ENCODE measurements around the gene SOX15.

SOX15 gene

GRCh38 chr17:7577327-7578199, 12.3 kb downstream of the SOX15 start:
- no peak for DNase-seq (ENCODE audit: low spot score)

DNA sequence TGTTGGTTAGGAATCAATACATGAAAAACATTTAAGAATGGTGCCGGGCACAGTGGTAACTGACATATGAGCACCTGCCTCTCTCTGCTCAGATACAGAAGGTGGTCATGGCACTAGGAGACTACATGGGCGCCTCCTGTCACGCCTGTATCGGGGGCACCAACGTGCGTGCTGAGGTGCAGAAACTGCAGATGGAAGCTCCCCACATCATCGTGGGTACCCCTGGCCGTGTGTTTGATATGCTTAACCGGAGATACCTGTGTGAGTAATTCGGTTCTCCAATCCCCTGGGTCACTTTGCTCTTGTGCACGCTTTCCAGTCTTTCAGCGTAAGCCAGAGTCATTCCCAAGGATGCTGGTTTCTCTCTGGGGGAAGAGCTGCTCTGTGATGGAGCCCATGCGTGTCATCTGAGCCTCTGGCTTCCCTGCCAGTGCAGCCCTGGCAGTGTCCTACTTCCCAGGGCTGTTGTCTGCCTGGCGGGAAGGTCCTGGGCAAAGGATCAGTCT, 13.4 kb downstream of the SOX15 start:
- no peak for DNase-seq (ENCODE audit: low spot score)

GRCh38 chr17:7575959-7576358, 13.9 kb downstream of the SOX15 start:
- no peak for DNase-seq (ENCODE audit: low spot score)

DNA sequence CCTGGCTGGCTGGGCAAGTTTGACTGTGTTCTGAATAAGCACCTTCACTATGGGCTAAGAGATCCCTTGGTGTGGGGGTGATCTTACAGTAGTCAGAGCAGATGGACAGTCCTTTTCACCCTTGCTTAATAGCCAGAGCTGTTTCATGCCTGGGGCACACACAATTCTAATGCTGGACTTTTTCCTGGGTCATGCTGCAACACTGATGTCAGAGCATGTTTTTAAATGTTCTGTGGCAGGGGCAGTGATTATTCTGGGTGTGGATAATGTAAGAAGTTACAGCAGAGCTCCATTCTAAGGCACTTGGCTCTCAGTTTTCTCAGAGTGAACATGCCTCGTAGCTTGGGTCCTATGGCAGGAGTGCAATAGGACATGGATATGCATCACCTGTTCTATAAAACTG, 14.4 kb downstream of the SOX15 start:
- no peak for DNase-seq (ENCODE audit: low spot score)

DNA sequence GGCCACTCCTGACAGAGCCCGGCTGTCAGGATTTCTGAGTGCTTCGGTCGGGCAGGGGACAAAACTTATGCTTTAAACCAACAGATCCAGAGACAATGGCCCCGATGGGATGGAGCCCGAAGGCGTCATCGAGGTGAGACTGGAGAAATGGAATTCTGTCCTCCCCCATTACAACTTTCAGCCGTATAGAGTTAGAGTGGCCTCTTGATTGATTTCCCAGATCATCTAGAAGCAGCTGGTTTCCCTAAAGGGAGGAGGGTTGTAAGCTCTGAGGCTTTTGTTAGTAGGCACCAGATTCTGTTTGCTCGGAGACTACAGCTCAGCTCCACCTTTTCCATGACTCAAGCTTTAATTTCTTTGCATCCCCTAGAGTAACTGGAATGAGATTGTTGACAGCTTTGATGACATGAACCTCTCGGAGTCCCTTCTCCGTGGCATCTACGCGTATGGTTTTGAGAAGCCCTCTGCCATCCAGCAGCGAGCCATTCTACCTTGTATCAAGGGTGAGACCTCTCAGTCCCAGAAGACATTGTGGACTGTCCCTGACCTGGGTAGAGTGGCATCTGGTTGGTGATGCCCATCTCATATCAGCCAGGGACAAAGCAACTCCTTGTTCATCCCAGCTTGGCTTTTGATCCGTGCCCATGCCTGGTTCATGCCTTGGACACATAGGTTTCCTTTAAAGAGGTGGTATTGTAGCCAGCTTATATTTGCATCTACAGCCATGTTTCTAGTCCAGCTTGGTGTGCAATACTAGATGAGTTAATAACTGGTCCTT, 15.5 kb downstream of the SOX15 start:
- DNase-seq (ENCODE audit: low spot score) = no peak

GRCh38 chr17:7573324-7574080, 16.4 kb downstream of the SOX15 start:
- DNase-seq (ENCODE audit: low spot score) = peak; percentile 73

GRCh38 chr17:7572588-7573323, 17.1 kb downstream of the SOX15 start:
- peak; percentile 96 for DNase-seq (ENCODE audit: low spot score)

DNA sequence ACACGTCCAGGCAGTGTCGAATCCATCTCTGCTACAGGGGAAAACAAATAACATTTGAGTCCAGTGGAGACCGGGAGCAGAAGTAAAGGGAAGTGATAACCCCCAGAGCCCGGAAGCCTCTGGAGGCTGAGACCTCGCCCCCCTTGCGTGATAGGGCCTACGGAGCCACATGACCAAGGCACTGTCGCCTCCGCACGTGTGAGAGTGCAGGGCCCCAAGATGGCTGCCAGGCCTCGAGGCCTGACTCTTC, 17.6 kb downstream of the SOX15 start:
- no peak for DNase-seq (ENCODE audit: low spot score)

GRCh38 chr17:7570351-7570750, 19.5 kb downstream of the SOX15 start:
- no peak for DNase-seq (ENCODE audit: low spot score)

DNA sequence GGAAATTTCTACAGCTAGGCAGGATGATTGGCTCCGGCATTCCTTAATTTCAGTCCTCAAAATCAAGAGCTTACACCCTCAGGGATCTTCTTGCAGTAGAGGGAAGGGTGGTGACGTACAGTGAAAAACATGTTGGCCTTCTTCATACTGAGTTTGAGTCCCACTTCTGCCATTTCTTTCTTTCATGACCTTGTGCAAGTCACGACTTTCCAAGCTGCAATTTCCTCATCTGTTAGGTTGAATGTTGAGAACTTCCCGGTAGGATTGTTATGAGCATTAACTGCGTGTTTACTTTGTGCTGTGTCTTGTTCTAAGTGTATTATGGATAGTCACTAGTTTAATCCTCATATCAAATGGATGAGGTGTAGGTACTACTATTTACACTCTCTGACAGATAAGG, 20.3 kb downstream of the SOX15 start:
- DNase-seq (ENCODE audit: low spot score) = no peak

GRCh38 chr17:7563115-7563869, 26.6 kb downstream of the SOX15 start:
- DNase-seq (ENCODE audit: low spot score) = no peak

DNA sequence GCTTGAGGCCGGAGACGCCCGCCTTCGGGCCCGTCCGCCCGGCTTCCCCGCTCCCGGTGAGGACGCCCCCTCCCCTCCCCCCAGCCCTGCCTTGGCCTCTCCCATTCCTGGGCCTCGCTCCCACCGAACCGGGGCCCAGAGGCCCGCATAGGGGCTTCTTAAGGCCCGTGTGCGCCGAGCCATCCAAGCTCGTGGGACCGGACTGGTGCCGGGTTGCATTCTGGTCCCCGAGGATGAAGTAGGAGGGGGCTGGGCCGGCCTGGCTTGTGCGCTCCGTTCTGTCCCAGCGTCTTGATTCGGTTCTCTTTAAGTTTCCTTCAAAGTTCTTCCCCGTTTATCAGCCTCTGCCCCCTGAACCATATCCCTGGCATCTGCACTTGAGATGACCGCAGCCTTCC, 27.7 kb downstream of the SOX15 start:
- no peak for DNase-seq (ENCODE audit: low spot score)

DNA sequence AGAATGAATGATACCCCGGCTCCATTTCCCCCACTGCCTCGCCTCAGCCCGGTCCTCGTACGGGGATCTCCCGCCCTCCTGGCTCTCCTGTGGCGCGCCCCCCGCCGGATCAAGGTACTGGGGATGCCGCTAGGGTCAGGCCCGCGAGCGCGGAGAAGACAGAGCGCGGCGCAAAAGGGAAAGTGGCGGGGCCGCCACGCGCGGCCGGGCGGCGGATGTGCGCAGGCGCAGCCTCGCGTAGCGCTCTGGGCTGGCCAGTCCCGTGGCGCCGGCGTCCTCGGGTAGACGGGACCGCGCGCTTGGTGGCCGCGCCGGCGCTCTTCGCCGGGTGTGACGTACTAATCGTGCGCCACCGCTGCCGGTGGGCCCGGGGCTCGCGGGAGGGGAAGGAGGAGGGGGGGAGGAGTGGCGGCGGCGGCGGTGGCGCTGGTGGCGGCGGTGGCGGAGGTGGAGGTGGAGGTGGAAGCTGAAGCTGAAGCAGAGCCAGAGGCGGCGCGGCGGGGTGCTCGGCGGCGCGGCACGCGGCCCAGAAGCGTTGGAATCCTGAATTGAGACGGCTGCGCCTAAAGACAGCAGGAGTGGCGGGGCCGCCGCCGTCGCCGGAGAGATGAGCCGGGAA, 28.2 kb downstream of the SOX15 start, which contains the start of gene SENP3:
Gene SENP3, plus strand, starts transcription at position 331 of the 619 bp plus-strand sequence. CDS start 1,158 bp downstream, outside the sequence.
- peak; percentile 93 for DNase-seq (ENCODE audit: low spot score)

DNA sequence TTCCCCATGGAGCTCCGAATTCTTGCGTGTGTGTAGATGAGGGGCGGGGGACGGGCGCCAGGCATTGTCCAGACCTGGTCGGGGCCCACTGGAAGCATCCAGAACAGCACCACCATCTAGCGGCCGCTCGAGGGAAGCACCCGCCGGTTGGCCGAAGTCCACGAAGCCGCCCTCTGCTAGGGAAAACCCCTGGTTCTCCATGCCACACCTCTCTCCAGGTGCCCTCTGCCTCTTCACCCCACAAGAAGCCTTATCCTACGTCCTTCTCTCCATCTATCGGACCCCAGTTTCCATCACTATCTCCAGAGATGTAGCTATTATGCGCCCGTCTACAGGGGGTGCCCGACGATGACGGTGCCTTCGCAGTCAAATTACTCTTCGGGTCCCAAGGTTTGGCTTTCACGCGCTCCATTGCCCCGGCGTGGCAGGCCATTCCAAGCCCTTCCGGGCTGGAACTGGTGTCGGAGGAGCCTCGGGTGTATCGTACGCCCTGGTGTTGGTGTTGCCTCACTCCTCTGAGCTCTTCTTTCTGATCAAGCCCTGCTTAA, 28.8 kb downstream of the SOX15 start:
- peak; percentile 91 for DNase-seq (ENCODE audit: low spot score)

DNA sequence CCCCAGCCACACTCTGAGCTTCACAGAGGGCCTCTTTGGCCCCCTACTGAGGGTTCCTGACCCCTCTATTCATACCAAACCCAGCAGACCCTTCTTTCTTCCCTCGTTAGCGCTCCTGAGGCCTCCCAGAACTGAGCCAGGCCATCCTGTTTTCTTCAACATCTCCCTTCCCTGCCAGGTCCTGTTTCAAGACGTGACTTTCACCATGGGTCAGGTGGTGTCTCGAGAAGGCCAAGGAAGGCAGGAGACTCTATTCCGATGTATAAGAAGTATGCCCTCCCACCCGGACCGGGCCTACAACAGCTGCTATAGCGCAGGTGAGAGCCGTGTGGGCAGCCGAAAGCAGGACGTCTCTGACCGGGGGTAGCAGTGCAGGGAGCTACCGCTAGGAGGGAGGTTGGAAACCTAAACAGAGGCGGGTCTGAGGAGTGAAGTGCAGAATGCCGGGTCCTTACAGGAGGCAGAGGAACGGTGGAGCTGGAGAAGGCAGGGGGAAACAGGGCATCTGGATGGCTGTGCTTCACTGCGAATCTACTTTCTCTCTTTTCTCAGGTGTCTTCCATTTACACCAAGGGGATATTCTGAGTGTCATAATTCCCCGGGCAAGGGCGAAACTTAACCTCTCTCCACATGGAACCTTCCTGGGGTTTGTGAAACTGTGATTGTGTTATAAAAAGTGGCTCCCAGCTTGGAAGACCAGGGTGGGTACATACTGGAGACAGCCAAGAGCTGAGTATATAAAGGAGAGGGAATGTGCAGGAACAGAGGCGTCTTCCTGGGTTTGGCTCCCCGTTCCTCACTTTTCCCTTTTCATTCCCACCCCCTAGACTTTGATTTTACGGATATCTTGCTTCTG, 29.5 kb downstream of the SOX15 start:
- peak; percentile 76 for DNase-seq (ENCODE audit: low spot score)

GRCh38 chr17:7559320-7560171, 30.3 kb downstream of the SOX15 start:
- DNase-seq (ENCODE audit: low spot score) = no peak

- DNase-seq (ENCODE audit: low spot score) = no peak
Observed at GRCh38 chr17:7558544-7559319, 31.2 kb downstream of the SOX15 start, which contains the start of gene TNFSF13. TSS of gene TNFSF13 (plus strand) at chr17:7558750. CDS start at chr17:7559040, 290 bp downstream.
